Bronchial smooth muscle cell (primary cell): ENCODE measurements around the gene LRRC66. TPM values are rescaled to one million over a fixed set of nuclear protein-coding genes. Genes with fewer than 3 reads are reported as not detected.

Source experiments
- total RNA-seq: library from RNA; depleted of rRNA; stranded (reverse); fragments of >200 nt; gene quantifications from 2 replicates; pipeline ENCODE4 v1.2.1, GENCODE V29; 2014

Gene LRRC66
- 0.47 and 0.77 TPM in 2 replicates for total RNA-seq

GRCh38 chr4:52019936-52020657 is at the start of gene LRRC66:
LRRC66 (minus strand) TSS chr4:52020363; CDS start chr4:52017613, 2,750 bp downstream.

GRCh38 chr4:52051213-52051614 is 31.1 kb upstream of the LRRC66 start, which contains the start of gene SPATA18:
SPATA18 (plus strand) TSS chr4:52051304; CDS start chr4:52051705, 401 bp downstream.

GRCh38 chr4:52038103-52038912 is 18.1 kb upstream of the LRRC66 start, which contains the start of gene SGCB:
SGCB (minus strand) TSS chr4:52038299; CDS start chr4:52038259, 40 bp downstream.

Other genes starting within 250 kb of the LRRC66 start
- gene DCUN1D4, start 177.2 kb downstream of the LRRC66 start, total RNA-seq: 32.8 and 70.7 TPM in 2 replicates
- gene SGCB, start 17.9 kb upstream of the LRRC66 start, total RNA-seq: 26.5 and 27.6 TPM in 2 replicates
- gene SPATA18, start 30.9 kb upstream of the LRRC66 start, total RNA-seq: 17.7 and 22.2 TPM in 2 replicates